ENCODE data around the gene SPANXA2. TPM values are rescaled to one million over a fixed set of nuclear protein-coding genes. Genes with fewer than 3 reads are reported as not detected.

SPANXA2 gene
- not detected in 2 replicates for total RNA-seq

GRCh38 chrX:141589408-141589807, at the start of gene SPANXA2:
TSS of gene SPANXA2 (plus strand) at chrX:141589708. CDS start at chrX:141589768, 60 bp downstream.

GRCh38 chrX:141584638-141585037, 4.9 kb upstream of the SPANXA2 start, which contains the start of gene SPANXA1:
TSS of gene SPANXA1 (minus strand) at chrX:141584738. CDS start at chrX:141584678, 60 bp downstream.

Other genes with a start within 250 kb of the SPANXA2 start
- gene SPANXA1, start 5.0 kb upstream of the SPANXA2 start, total RNA-seq: not detected in 2 replicates
- not detected in 2 replicates for gene SPANXD, start 109.0 kb downstream of the SPANXA2 start, total RNA-seq
- gene MAGEC3, start 248.6 kb downstream of the SPANXA2 start, total RNA-seq: not detected in 2 replicates

All from smooth muscle cell of the pulmonary artery (primary cell).